HCT116 (cell line): ENCODE results near the gene SPTBN1. TPM values are rescaled to one million over a fixed set of nuclear protein-coding genes. Genes with fewer than 3 reads are reported as not detected.

ENCODE experiments used
- ATAC-seq: fragments of 200-7000 bp; cut with Tn5 transposase; 2 replicates; pipeline ENCODE4 v1.9.1; 2020; ENCODE audit warnings: mild to moderate bottlenecking, moderate library complexity
- BruUV-seq: library from RNA; stranded (reverse); fragments of 400-500 nt; replicated peaks from 2 replicates; lab custom pipeline; 2021; lab: Mats Ljungman, UMichigan
- CTCF ChIA-PET: fragments of 300-600 bp; sonication (Branson Sonifier 250); formaldehyde crosslinking; loops from one replicate; lab custom pipeline; 2021; ENCODE audit warnings: antibody characterized with exemption; lab: Charles Lee
- POLR2A ChIA-PET: fragments of 300-600, 350-600 bp; sonication (Branson Sonifier 250); formaldehyde crosslinking; loops from one replicate; lab custom pipeline; 2021; ENCODE audit warnings: antibody characterized with exemption; lab: Charles Lee
- RAD21 ChIA-PET, 2 experiments: fragments of 300-600 bp; sonication (Branson Sonifier 250); formaldehyde crosslinking; loops; one replicate each; lab custom pipeline; 2023; ENCODE audit warnings: low total read pairs in 2 of 2; ENCODE audit not compliant: uncharacterized antibody in 2 of 2, unreplicated experiment in 2 of 2, low non-redundant PET in 1 of 2; lab: Charles Lee
- DNase-seq: peaks from one replicate; pipeline ENCODE4 v3.0.0-alpha.2; 2010; ENCODE audit warnings: low read depth, low spot score
- H2AFZ ChIP-seq: fragments of 200-600 bp; shearing (Covaris generic), sonication (generic); 2 replicates; pipeline ENCODE4 v1.6.1; 2017; ENCODE audit warnings: low read depth, mixed run types, mixed read lengths, antibody characterized with exemption, low read length; ENCODE audit not compliant: poor library complexity, severe bottlenecking
- H3K27ac ChIP-seq: 2 replicates; pipeline ENCODE4 v1.5.1; 2012; ENCODE audit warnings: low read depth, low read length
- H3K27me3 ChIP-seq: fragments of 200-600 bp; sonication (generic); 2 replicates; pipeline ENCODE4 v1.6.1; 2016; ENCODE audit warnings: mixed run types, low read length, mixed read lengths; ENCODE audit not compliant: insufficient read depth
- H3K36me3 ChIP-seq, 2 experiments: fragments of 200-500 bp in 1 of 2; fragments of 200-600 bp in 1 of 2; sonication (Bioruptor generic) in 1 of 2; sonication (generic) in 1 of 2; 2 replicates each; pipeline versions ENCODE4 v1.5.1 to v1.6.1; 2014 to 2016; ENCODE audit warnings: low read length in 2 of 2, inconsistent platforms in 1 of 2, mixed read lengths in 1 of 2, mixed run types in 1 of 2; ENCODE audit not compliant: insufficient read depth in 2 of 2, control insufficient read depth in 1 of 2
- H3K4me1 ChIP-seq, 2 experiments: fragments of 200-600 bp in 1 of 2; sonication (generic) in 1 of 2; 2 replicates each; pipeline versions ENCODE4 v1.5.1 to v1.6.1; 2012 to 2017; ENCODE audit warnings: low read length in 2 of 2, inconsistent platforms in 1 of 2, mild to moderate bottlenecking in 1 of 2, mixed read lengths in 1 of 2, mixed run types in 1 of 2, moderate library complexity in 1 of 2; ENCODE audit not compliant: insufficient read depth in 2 of 2, control insufficient read depth in 1 of 2
- H3K4me2 ChIP-seq: fragments of 200-600 bp; sonication (generic); 2 replicates; pipeline ENCODE4 v1.6.1; 2017; ENCODE audit warnings: mixed run types, low read length, mixed read lengths
- H3K4me3 ChIP-seq, 2 experiments: fragments of 200-600 bp in 1 of 2; sonication (generic) in 1 of 2; replicated peaks in 1 of 2; 2 replicates each; pipeline ENCODE4 v1.5.1; 2011 to 2016; ENCODE audit warnings: low read length in 2 of 2, control low read depth in 1 of 2, low read depth in 1 of 2, mild to moderate bottlenecking in 1 of 2, mixed read lengths in 1 of 2, mixed run types in 1 of 2
- H3K79me2 ChIP-seq: fragments of 200-600 bp; sonication (generic); 2 replicates; pipeline ENCODE4 v1.6.1; 2017; ENCODE audit warnings: mild to moderate bottlenecking, mixed run types, low read length, moderate library complexity, mixed read lengths; ENCODE audit not compliant: insufficient read depth
- H3K9ac ChIP-seq: fragments of 200-600 bp; sonication (generic); 2 replicates; pipeline ENCODE4 v1.6.1; 2016; ENCODE audit warnings: low read length, mixed read lengths
- H3K9me2 ChIP-seq: fragments of 200-600 bp; sonication (generic), shearing (Covaris generic); 2 replicates; pipeline ENCODE4 v1.6.1; 2017; ENCODE audit warnings: mixed run types, mild to moderate bottlenecking, moderate library complexity; ENCODE audit not compliant: insufficient read depth
- H3K9me3 ChIP-seq, 2 experiments: fragments of 200-500 bp in 1 of 2; fragments of 200-600 bp in 1 of 2; sonication (Bioruptor generic) in 1 of 2; sonication (generic) in 1 of 2; 2 replicates each; pipeline ENCODE4 v1.6.1; 2014 to 2017; ENCODE audit warnings: low read length in 2 of 2, mixed read lengths in 2 of 2, inconsistent platforms in 1 of 2, low read depth in 1 of 2, mild to moderate bottlenecking in 1 of 2, mixed run types in 1 of 2, moderate library complexity in 1 of 2; ENCODE audit not compliant: control insufficient read depth in 1 of 2, insufficient read depth in 1 of 2
- H4K20me1 ChIP-seq: fragments of 200-600 bp; sonication (generic), shearing (Covaris generic); 2 replicates; pipeline ENCODE4 v1.6.1; 2017; ENCODE audit warnings: mixed run types, mild to moderate bottlenecking, moderate library complexity; ENCODE audit not compliant: insufficient read depth
- ELF1 ChIP-seq: IDR thresholded peaks from 2 replicates; pipeline ENCODE4 v1.6.1; 2012; ENCODE audit warnings: low read depth, borderline replicate concordance
- EZH2 ChIP-seq: fragments of 200-600 bp; sonication (generic); IDR thresholded peaks from 2 replicates; pipeline ENCODE4 v1.6.1; 2017; ENCODE audit warnings: antibody characterized with exemption, mixed run types
- JUND ChIP-seq: IDR thresholded peaks from 2 replicates; pipeline ENCODE4 v1.6.1; 2012
- POLR2A ChIP-seq: IDR thresholded peaks from 2 replicates; pipeline ENCODE4 v1.7.0; 2011; ENCODE audit warnings: borderline replicate concordance; ENCODE audit not compliant: insufficient read depth, insufficient read length; ENCODE audit errors: extremely low read depth
- RAD21 ChIP-seq: IDR thresholded peaks from 2 replicates; pipeline ENCODE4 v1.6.1; 2012; ENCODE audit warnings: low read depth, mild to moderate bottlenecking
- SIN3A ChIP-seq: IDR thresholded peaks from 2 replicates; pipeline ENCODE4 v1.6.1; 2012; ENCODE audit warnings: low read depth
- ZFX ChIP-seq: fragments of 450-650 bp; IDR thresholded peaks from 2 replicates; pipeline ENCODE4 v1.6.1; 2017
- ZNF274 ChIP-seq: fragments of 200-500 bp; sonication (Bioruptor generic); IDR thresholded peaks from 2 replicates; pipeline ENCODE4 v1.6.1; 2014; ENCODE audit warnings: mild to moderate bottlenecking, low read depth, low read length, inconsistent platforms
- intact Hi-C: fragments of 100-400 bp; cut with micrococcal nuclease; formaldehyde crosslinking; loops from 2 replicates; pipeline ENCODE4 v1.10.0; 2022
- total RNA-seq: library from RNA; stranded (reverse); gene quantifications from one replicate; pipeline ENCODE4 v1.2.1, GENCODE V29; 2021; ENCODE audit not compliant: unreplicated experiment
- TF ChIP-seq, protein P1 (sequence below), 3 experiments: fragments of 200-600 bp in 1 of 3; sonication (generic) in 1 of 3; IDR thresholded peaks in 2 of 3; conservative IDR thresholded peaks in 1 of 3; 2 replicates each; pipeline ENCODE4 v1.5.1; 2012 to 2017; ENCODE audit warnings: low read depth in 2 of 3, low read length in 2 of 3, antibody characterized with exemption in 1 of 3, borderline replicate concordance in 1 of 3, control low read depth in 1 of 3, mild to moderate bottlenecking in 1 of 3, mixed read lengths in 1 of 3, mixed run types in 1 of 3, moderate library complexity in 1 of 3; ENCODE audit not compliant: insufficient read depth in 1 of 3
- TF ChIP-seq, protein P2 (sequence below): IDR thresholded peaks from 2 replicates; pipeline ENCODE4 v1.6.1; 2012

SPTBN1 gene
- total RNA-seq, 1 experiment from 2014 or later = 84.4 TPM

DNA sequence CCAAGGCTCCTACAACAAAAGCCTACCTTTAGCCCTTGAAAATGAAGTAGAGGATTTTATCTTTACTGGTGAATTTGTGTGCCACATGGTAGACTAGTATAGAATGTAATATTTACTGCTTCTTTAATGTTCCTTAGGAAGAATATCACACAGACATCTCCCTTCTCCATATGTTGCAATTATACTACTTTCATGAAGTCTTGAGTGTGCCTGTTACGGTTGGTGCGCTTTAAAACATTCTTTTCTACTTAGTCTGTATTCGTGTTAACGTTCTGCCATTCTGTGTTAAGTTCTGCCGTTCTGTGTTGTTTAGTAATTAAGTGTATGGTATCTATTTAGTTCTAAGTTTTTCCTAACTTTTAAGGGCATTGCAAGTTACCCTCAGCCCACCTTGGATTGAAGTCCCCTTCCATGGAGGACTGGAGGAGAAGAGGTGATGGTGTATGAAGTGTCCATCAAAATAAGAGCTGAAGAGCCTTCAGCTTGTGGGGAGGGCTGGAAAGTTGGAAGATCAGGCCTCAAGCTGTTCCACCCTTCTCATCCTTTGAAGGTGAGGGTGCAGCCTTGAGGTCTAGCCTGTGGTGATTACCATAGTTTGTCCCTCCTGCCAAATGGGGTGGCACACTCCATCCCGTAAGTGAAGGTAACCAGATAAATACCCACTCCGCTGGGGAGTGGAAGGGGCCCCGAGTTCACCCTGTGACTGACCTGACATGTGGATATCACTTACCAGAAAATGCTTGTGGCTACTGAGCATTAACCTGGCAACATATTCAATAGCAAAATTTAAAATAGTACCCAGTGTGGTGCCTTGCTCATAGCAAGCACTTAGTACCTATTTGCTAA, 131.3 kb downstream of the SPTBN1 start:
- Histone ChIP-seq H4K20me1 (no peaks in the 10 kb centered on the region), H3K4me2 (no peak overlapping the region), H3K27ac (no peak overlapping the region), H3K9me2 (no peaks in the 10 kb centered on the region), H2AFZ (no peak overlapping the region), H3K9ac (no peak overlapping the region), H3K4me3 (no peak overlapping the region), H3K9me3 (no peaks in the 10 kb centered on the region), H3K79me2 (peaks cover 61% of the 10 kb centered on the region), H3K36me3 (no peaks in the 10 kb centered on the region), H3K4me1 (no peaks in the 10 kb centered on the region), H3K27me3 (no peaks in the 10 kb centered on the region)
- BruUV-seq = no TSS peak
- ATAC-seq (no peak), DNase-seq (no peak)
- CTCF ChIA-PET = no interaction called here
- POLR2A ChIA-PET = no interaction called here
- RAD21 ChIA-PET = no interaction called here
- intact Hi-C loops = no loop called here
- no peak for TF ChIP-seq JUND
- no peak for TF ChIP-seq ZNF274
- TF ChIP-seq EZH2 = no peak
- TF ChIP-seq ZFX = no peak
- no peak for TF ChIP-seq POLR2A
- TF ChIP-seq, protein P1, sequence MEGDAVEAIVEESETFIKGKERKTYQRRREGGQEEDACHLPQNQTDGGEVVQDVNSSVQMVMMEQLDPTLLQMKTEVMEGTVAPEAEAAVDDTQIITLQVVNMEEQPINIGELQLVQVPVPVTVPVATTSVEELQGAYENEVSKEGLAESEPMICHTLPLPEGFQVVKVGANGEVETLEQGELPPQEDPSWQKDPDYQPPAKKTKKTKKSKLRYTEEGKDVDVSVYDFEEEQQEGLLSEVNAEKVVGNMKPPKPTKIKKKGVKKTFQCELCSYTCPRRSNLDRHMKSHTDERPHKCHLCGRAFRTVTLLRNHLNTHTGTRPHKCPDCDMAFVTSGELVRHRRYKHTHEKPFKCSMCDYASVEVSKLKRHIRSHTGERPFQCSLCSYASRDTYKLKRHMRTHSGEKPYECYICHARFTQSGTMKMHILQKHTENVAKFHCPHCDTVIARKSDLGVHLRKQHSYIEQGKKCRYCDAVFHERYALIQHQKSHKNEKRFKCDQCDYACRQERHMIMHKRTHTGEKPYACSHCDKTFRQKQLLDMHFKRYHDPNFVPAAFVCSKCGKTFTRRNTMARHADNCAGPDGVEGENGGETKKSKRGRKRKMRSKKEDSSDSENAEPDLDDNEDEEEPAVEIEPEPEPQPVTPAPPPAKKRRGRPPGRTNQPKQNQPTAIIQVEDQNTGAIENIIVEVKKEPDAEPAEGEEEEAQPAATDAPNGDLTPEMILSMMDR (IDR thresholded peaks at IDR 0.05 in 2 of 3, conservative IDR thresholded peaks at IDR 0.05 in 1 of 3; ENCODE audit: borderline replicate concordance in 1 of 3, insufficient read depth in 1 of 3, low read depth in 2 of 3, low read length in 2 of 3) = no peak
- TF ChIP-seq RAD21 = no peak
- TF ChIP-seq ELF1 = no peak
- no peak for TF ChIP-seq SIN3A
- TF ChIP-seq, protein P2, sequence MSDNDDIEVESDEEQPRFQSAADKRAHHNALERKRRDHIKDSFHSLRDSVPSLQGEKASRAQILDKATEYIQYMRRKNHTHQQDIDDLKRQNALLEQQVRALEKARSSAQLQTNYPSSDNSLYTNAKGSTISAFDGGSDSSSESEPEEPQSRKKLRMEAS = no peak
